ENCODE results near the gene PTPN3.

DNA sequence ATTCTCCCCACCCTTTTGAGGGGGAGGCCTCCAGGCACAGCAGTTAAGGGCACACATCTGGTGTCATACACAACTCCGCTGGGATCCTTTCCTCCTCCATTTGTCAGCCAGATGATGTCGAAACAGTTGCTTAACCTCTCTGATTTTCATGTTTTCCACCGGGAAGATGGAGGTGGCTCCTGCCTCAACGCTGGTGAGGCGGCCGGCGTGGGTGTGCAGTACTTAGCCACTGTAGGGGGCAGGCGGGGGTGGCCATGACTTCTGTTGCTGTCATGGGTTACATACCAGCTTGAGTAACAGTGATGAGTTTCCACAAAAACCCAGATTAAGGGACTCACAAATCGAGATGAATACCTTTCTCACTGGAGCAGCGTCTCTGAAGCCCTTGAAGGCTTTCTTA is 114.2 kb downstream of the PTPN3 start:
- TF ChIP-seq CTCF (IDR thresholded peaks at IDR 0.05) = no peak
- TF ChIP-seq EZH2 (IDR thresholded peaks at IDR 0.05) = no peak
- TF ChIP-seq EZH2phosphoT487 (IDR thresholded peaks at IDR 0.05) = no peak
